H1 (cell line): ENCODE measurements around the gene PIAS1. TPM values are rescaled to one million over a fixed set of nuclear protein-coding genes. Genes with fewer than 3 reads are reported as not detected.

Experiments
- CTCF ChIA-PET: fragments of 300-600 bp; sonication (Branson Sonifier 250); formaldehyde crosslinking; loops from one replicate; lab custom pipeline; 2021; ENCODE audit not compliant: partially characterized antibody; lab: Charles Lee
- POLR2A ChIA-PET: fragments of 300-600 bp; sonication (Branson Sonifier 250); formaldehyde crosslinking; loops from one replicate; lab custom pipeline; 2021; ENCODE audit warnings: inconsistent platforms; ENCODE audit not compliant: partially characterized antibody; lab: Charles Lee
- DNase-seq, 2 experiments: peaks; one replicate each; pipeline versions ENCODE4 v3.0.0 to v3.0.0-alpha.2; 2010 to 2022; ENCODE audit warnings: low spot score in 2 of 2, low read depth in 1 of 2, mixed read lengths in 1 of 2
- FAIRE-seq: peaks from 2 replicates; lab custom pipeline; 2011; peaks lifted over from hg19 to GRCh38; lab: Jason Lieb, UNC
- H2AFZ ChIP-seq: 2 replicates; pipeline ENCODE4 v1.8.1; 2012; ENCODE audit warnings: low read length, inconsistent platforms
- H2AK5ac ChIP-seq: 2 replicates; pipeline ENCODE4 v1.6.1; 2013; ENCODE audit warnings: low read depth, low read length
- H2BK120ac ChIP-seq: replicated peaks from 2 replicates; pipeline ENCODE3; 2013; ENCODE audit warnings: low read depth, low read length, inconsistent platforms
- H2BK12ac ChIP-seq: 2 replicates; pipeline ENCODE4 v1.6.1; 2013; ENCODE audit warnings: low read depth, low read length
- H2BK15ac ChIP-seq: 2 replicates; pipeline ENCODE4 v1.6.1; 2013; ENCODE audit warnings: low read length
- H2BK20ac ChIP-seq: 2 replicates; pipeline ENCODE4 v1.6.1; 2013; ENCODE audit warnings: low read length
- H2BK5ac ChIP-seq: 2 replicates; pipeline ENCODE4 v1.6.1; 2013; ENCODE audit warnings: low read depth, low read length
- H3K14ac ChIP-seq: 2 replicates; pipeline ENCODE4 v1.6.1; 2013; ENCODE audit warnings: inconsistent platforms; ENCODE audit not compliant: insufficient read length
- H3K18ac ChIP-seq: 2 replicates; pipeline ENCODE4 v1.6.1; 2013; ENCODE audit warnings: low read length; ENCODE audit errors: extremely low read depth
- H3K23ac ChIP-seq: 2 replicates; pipeline ENCODE4 v1.6.1; 2013; ENCODE audit warnings: inconsistent platforms; ENCODE audit not compliant: insufficient read length
- H3K23me2 ChIP-seq: 2 replicates; pipeline ENCODE4 v1.6.1; 2013; ENCODE audit warnings: low read depth, low read length
- H3K27ac ChIP-seq: 2 replicates; pipeline ENCODE4 v1.6.1; 2011; ENCODE audit warnings: low read depth, low read length, inconsistent platforms
- H3K27me3 ChIP-seq, 4 experiments: replicated peaks in 1 of 4; 1 replicate in 1 of 4; 2 replicates in 3 of 4; pipeline versions ENCODE4 v1.6.1 to v1.8.1; 2011 to 2013; ENCODE audit warnings: low read length in 3 of 4, mild to moderate bottlenecking in 3 of 4, inconsistent platforms in 2 of 4, mixed read lengths in 2 of 4, moderate library complexity in 1 of 4; ENCODE audit not compliant: control insufficient read depth in 3 of 4, insufficient read depth in 3 of 4; ENCODE audit errors: extremely low read depth in 1 of 4
- H3K36me3 ChIP-seq, 4 experiments: 2 replicates each; pipeline versions ENCODE4 v1.6.1 to v1.8.1; 2011 to 2013; ENCODE audit warnings: mild to moderate bottlenecking in 4 of 4, low read length in 3 of 4, moderate library complexity in 2 of 4, control low read depth in 1 of 4, inconsistent platforms in 1 of 4; ENCODE audit not compliant: insufficient read depth in 4 of 4, control insufficient read depth in 2 of 4
- H3K4ac ChIP-seq: replicated peaks from 2 replicates; pipeline ENCODE3; 2013; ENCODE audit warnings: low read length, low read depth, mixed read lengths, inconsistent platforms; ENCODE audit not compliant: insufficient read length
- H3K4me1 ChIP-seq, 4 experiments: replicated peaks in 1 of 4; 1 replicate in 1 of 4; 2 replicates in 3 of 4; pipeline versions ENCODE4 v1.6.1 to v1.8.1; 2011 to 2013; ENCODE audit warnings: low read length in 3 of 4, inconsistent platforms in 2 of 4, mixed read lengths in 1 of 4; ENCODE audit not compliant: insufficient read depth in 4 of 4, control insufficient read depth in 3 of 4
- H3K4me2 ChIP-seq, 2 experiments: 2 replicates each; pipeline versions ENCODE4 v1.6.1 to v1.8.1; 2011 to 2013; ENCODE audit warnings: low read depth in 2 of 2, low read length in 2 of 2, control low read depth in 1 of 2, inconsistent platforms in 1 of 2, mild to moderate bottlenecking in 1 of 2; ENCODE audit not compliant: insufficient read depth in 1 of 2
- H3K4me3 ChIP-seq, 4 experiments: fragments of 200-600, 300-600 bp in 1 of 4; sonication (generic), shearing (Covaris generic), sonication (Bioruptor Twin) in 1 of 4; 2 replicates each; pipeline versions ENCODE4 v1.5.1 to v1.8.1; 2011 to 2016; ENCODE audit warnings: low read length in 4 of 4, low read depth in 3 of 4, control low read depth in 2 of 4, inconsistent platforms in 2 of 4, mild to moderate bottlenecking in 2 of 4, mixed read lengths in 1 of 4, moderate library complexity in 1 of 4; ENCODE audit not compliant: insufficient read depth in 2 of 4; ENCODE audit errors: extremely low read depth in 1 of 4
- H3K56ac ChIP-seq: replicated peaks from 2 replicates; pipeline ENCODE3; 2013; ENCODE audit warnings: low read depth, mild to moderate bottlenecking, mixed read lengths, low read length, inconsistent platforms; ENCODE audit not compliant: insufficient read length
- H3K79me1 ChIP-seq: 2 replicates; pipeline ENCODE4 v1.6.1; 2013; ENCODE audit warnings: low read depth, low read length, control low read depth
- H3K79me2 ChIP-seq, 2 experiments: 2 replicates each; pipeline versions ENCODE4 v1.6.1 to v1.8.1; 2012 to 2013; ENCODE audit warnings: low read length in 2 of 2, mild to moderate bottlenecking in 2 of 2, inconsistent platforms in 1 of 2; ENCODE audit not compliant: insufficient read depth in 2 of 2, control insufficient read depth in 1 of 2
- H3K9ac ChIP-seq, 4 experiments: replicated peaks in 1 of 4; 1 replicate in 1 of 4; 2 replicates in 3 of 4; pipeline versions ENCODE4 v1.6.1 to v1.8.1; 2011 to 2013; ENCODE audit warnings: low read depth in 3 of 4, low read length in 3 of 4, control low read depth in 2 of 4, mild to moderate bottlenecking in 2 of 4, moderate library complexity in 2 of 4, inconsistent platforms in 1 of 4; ENCODE audit errors: extremely low read depth in 1 of 4
- H3K9me3 ChIP-seq, 2 experiments: 2 replicates each; pipeline versions ENCODE4 v1.6.1 to v1.8.1; 2012 to 2013; ENCODE audit warnings: mild to moderate bottlenecking in 2 of 2, moderate library complexity in 2 of 2, control low read depth in 1 of 2, inconsistent platforms in 1 of 2, low read depth in 1 of 2, low read length in 1 of 2, mixed read lengths in 1 of 2; ENCODE audit not compliant: insufficient read depth in 2 of 2
- H4K20me1 ChIP-seq, 2 experiments: replicated peaks in 1 of 2; 2 replicates each; pipeline versions ENCODE3 to v1.8.1; 2011 to 2013; ENCODE audit warnings: inconsistent platforms in 2 of 2, low read length in 2 of 2, mild to moderate bottlenecking in 1 of 2; ENCODE audit not compliant: insufficient read depth in 2 of 2, control insufficient read depth in 1 of 2
- H4K5ac ChIP-seq: 2 replicates; pipeline ENCODE4 v1.6.1; 2013; ENCODE audit warnings: low read length, low read depth, mixed read lengths, inconsistent platforms; ENCODE audit not compliant: insufficient read length
- H4K8ac ChIP-seq: 2 replicates; pipeline ENCODE4 v1.8.0; 2013; ENCODE audit warnings: mild to moderate bottlenecking, moderate library complexity, low read length, inconsistent platforms; ENCODE audit not compliant: insufficient read depth; ENCODE audit errors: extremely low read depth
- H4K91ac ChIP-seq: replicated peaks from 2 replicates; pipeline ENCODE3; 2013; ENCODE audit warnings: low read length, mixed read lengths, inconsistent platforms; ENCODE audit not compliant: insufficient read length
- ASH2L ChIP-seq: fragments of 200-600, 300-600 bp; sonication (generic); IDR thresholded peaks from one replicate; pipeline ENCODE4 v1.7.1; 2017; ENCODE audit warnings: low read length
- BRCA1 ChIP-seq: IDR thresholded peaks from 2 replicates; pipeline ENCODE4 v1.6.1; 2012; ENCODE audit warnings: low read depth, low read length, improper control_type of control experiment
- FOSL1 ChIP-seq: IDR thresholded peaks from 2 replicates; pipeline ENCODE4 v1.6.1; 2011; ENCODE audit warnings: mild to moderate bottlenecking, low read depth, low read length, moderate library complexity; ENCODE audit not compliant: insufficient read depth
- KDM1A ChIP-seq: fragments of 200-600, 300-600 bp; sonication (generic); IDR thresholded peaks from 2 replicates; pipeline ENCODE4 v1.7.1; 2016; ENCODE audit warnings: mild to moderate bottlenecking, low read length, borderline replicate concordance
- KDM5A ChIP-seq: fragments of 200-600 bp; IDR thresholded peaks from 2 replicates; pipeline ENCODE4 v1.7.1; 2012; ENCODE audit warnings: mild to moderate bottlenecking, low read length, inconsistent platforms, mixed read lengths
- POLR2AphosphoS5 ChIP-seq: IDR thresholded peaks from 2 replicates; pipeline ENCODE4 v1.6.1; 2011; ENCODE audit warnings: low read depth, low read length
- RFX5 ChIP-seq: IDR thresholded peaks from 2 replicates; pipeline ENCODE4 v1.6.1; 2011; ENCODE audit warnings: low read depth, low read length, improper control_type of control experiment, borderline replicate concordance
- SIX5 ChIP-seq: IDR thresholded peaks from 2 replicates; pipeline ENCODE4 v1.6.1; 2011; ENCODE audit warnings: mild to moderate bottlenecking, low read depth, low read length
- SUZ12 ChIP-seq: fragments of 200-600 bp; sonication (generic); IDR thresholded peaks from 2 replicates; pipeline ENCODE4 v1.6.1; 2012; ENCODE audit warnings: mild to moderate bottlenecking, inconsistent platforms, low read length, moderate library complexity, mixed read lengths
- TEAD4 ChIP-seq: IDR thresholded peaks from 2 replicates; pipeline ENCODE4 v1.6.1; 2012; ENCODE audit warnings: low read depth, low read length, inconsistent platforms, mixed read lengths
- YY1 ChIP-seq: IDR thresholded peaks from 2 replicates; pipeline ENCODE4 v1.6.1; 2011; ENCODE audit warnings: low read depth, mild to moderate bottlenecking, low read length
- WGBS, 2 experiments: shearing (Covaris generic) in 1 of 2; methylation state at CpG; one replicate each; pipeline versions ENCODE4 v1.1.6 to v1.1.7; 2013 to 2015; ENCODE audit warnings: low lambda C conversion rate in 2 of 2, mixed read lengths in 2 of 2, inconsistent platforms in 1 of 2, low coverage in 1 of 2, missing lambda C conversion rate in 1 of 2; ENCODE audit not compliant: insufficient replicate concordance in 2 of 2, insufficient coverage in 1 of 2, insufficient read length in 1 of 2; ENCODE audit errors: extremely low coverage in 1 of 2, missing lambda C conversion rate in 1 of 2; 5-methylcytosine and 5-hydroxymethylcytosine counted together
- polyA plus RNA-seq, 7 experiments: library from polyadenylated mRNA; depleted of rRNA in 3 of 7; stranded (reverse) in 5 of 7; unstranded in 2 of 7; fragments of >200 nt in 5 of 7; fragments of 200-250 nt in 2 of 7; gene quantifications; 1 replicate in 5 of 7; 2 replicates in 1 of 7; 4 replicates in 1 of 7; pipeline versions ENCODE4 v1.2.1 to v1.2.3, GENCODE V29; 2011 to 2013; ENCODE audit warnings: missing spikeins in 2 of 7, mixed read lengths in 2 of 7
- total RNA-seq: library from RNA; stranded (reverse); fragmentation: NEBNext Ultra II Directional; extraction: Animal tissue kit (Norgen Biotek cat#: 25700); gene quantifications from 2 replicates; pipeline ENCODE4 v1.2.1, GENCODE V29; 2021

PIAS1 gene
- total and polyA plus RNA-seq, 2 of the 8 experiments (the other 6 are each of a cell fraction or from before 2014, with no cell fraction given), result 30.8 to 34.5 TPM

GRCh38 chr15:68061602-68062001 lies 7.5 kb downstream of the PIAS1 start:
- Histone ChIP-seq H4K20me1 (peaks cover 4 to 6% of the 10 kb centered on the region in 2 experiments), H2BK120ac (no peak overlapping the region), H3K9ac (no peak overlapping the region), H3K9me3 (no peaks in the 10 kb centered on the region), H3K14ac (no peak overlapping the region), H3K79me2 (peaks cover 15 to 100% of the 10 kb centered on the region in 2 experiments; a peak in 3 of 4 replicates), H3K18ac (no peak overlapping the region), H2BK5ac (no peak overlapping the region), H3K36me3 (peaks cover 0 to 3% (median 0%) of the 10 kb centered on the region in 4 experiments; a peak in 3 of 8 replicates), H3K56ac (no peak overlapping the region), H3K23ac (no peak overlapping the region), H3K27me3 (no peaks in the 10 kb centered on the region), H4K8ac (no peak overlapping the region), H3K79me1 (no peaks in the 10 kb centered on the region; the same call in 1 of the 2 replicates), H3K27ac (no peak overlapping the region), H4K91ac (no peak overlapping the region), H2BK20ac (no peak overlapping the region), H2AK5ac (no peak overlapping the region), H3K4ac (no peak overlapping the region), H3K4me2 (no peak overlapping the region), H2AFZ (no peak overlapping the region), H2BK15ac (no peak overlapping the region), H3K23me2 (no peaks in the 10 kb centered on the region), H3K4me1 (peaks cover 0 to 5% (median 4%) of the 10 kb centered on the region in 4 experiments; a peak in 4 of 7 replicates), H3K4me3 (no peak overlapping the region), H4K5ac (no peak overlapping the region), H2BK12ac (no peak overlapping the region)
- TF ChIP-seq FOSL1 (no peak), ASH2L (no peak), KDM1A (no peak), BRCA1 (no peak), KDM5A (no peak), POLR2AphosphoS5 (no peak), TEAD4 (no peak), RFX5 (no peak), SUZ12 (no peak), YY1 (no peak), SIX5 (no peak)
- POLR2A ChIA-PET, result no interaction called here
- DNase-seq (no peak), FAIRE-seq (no peak)
- CTCF ChIA-PET, result no interaction called here
- WGBS, 2 experiments, result 88% methylated on average over 5 of the region's 5 CpGs; no CpG with 5 or more reads in 1 of the 2 experiments
